Cortex of kidney (tissue), 1 donor: Measurements from ENCODE around the gene ADAM22.
"Not testable (repeated sequence)": the region's sequence is repeated elsewhere in the genome, so short reads cannot be mapped to it uniquely, and the experiment has no call there.

Source experiments
- DNase-seq: peaks from one replicate; lab custom pipeline; 2025; lab: John Stamatoyannopoulos, UW

Gene ADAM22, protein sequence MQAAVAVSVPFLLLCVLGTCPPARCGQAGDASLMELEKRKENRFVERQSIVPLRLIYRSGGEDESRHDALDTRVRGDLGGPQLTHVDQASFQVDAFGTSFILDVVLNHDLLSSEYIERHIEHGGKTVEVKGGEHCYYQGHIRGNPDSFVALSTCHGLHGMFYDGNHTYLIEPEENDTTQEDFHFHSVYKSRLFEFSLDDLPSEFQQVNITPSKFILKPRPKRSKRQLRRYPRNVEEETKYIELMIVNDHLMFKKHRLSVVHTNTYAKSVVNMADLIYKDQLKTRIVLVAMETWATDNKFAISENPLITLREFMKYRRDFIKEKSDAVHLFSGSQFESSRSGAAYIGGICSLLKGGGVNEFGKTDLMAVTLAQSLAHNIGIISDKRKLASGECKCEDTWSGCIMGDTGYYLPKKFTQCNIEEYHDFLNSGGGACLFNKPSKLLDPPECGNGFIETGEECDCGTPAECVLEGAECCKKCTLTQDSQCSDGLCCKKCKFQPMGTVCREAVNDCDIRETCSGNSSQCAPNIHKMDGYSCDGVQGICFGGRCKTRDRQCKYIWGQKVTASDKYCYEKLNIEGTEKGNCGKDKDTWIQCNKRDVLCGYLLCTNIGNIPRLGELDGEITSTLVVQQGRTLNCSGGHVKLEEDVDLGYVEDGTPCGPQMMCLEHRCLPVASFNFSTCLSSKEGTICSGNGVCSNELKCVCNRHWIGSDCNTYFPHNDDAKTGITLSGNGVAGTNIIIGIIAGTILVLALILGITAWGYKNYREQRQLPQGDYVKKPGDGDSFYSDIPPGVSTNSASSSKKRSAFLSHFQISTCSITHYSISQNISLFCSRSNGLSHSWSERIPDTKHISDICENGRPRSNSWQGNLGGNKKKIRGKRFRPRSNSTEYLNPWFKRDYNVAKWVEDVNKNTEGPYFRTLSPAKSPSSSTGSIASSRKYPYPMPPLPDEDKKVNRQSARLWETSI

DNA sequence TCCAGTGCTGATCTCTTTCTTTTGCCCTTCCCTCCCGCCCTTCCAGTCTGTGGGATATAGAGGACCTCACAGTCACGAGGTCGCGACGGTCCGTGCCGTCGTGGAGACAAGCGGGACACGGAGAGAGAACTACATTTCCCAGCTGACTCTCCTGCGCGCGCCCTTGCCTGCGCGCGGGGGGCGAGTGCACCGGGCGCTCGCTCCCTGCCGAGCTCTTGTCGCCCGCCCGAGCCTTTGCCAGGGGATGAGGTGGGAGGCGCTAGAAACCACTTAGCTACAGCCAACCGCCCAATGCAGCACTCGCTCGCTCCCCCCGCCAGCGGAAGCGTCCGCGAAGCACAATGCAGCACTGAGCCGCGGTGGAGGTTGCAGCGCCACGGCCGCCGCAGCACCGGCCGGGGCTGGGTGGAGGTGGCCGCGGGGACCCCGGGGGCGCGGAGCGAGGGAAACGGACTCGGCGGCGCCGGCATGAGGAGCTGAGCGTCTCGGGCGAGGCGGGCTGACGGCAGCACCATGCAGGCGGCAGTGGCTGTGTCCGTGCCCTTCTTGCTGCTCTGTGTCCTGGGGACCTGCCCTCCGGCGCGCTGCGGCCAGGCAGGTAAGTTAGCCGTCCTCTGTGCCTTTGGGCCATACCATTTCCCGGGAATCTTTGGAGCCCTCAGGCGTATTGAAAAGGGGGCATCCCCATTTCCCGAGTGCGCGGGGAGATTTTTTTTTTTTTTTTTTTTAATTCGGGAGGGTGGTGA, at the start of gene ADAM22:
TSS of gene ADAM22 (plus strand) at position 299 of the 746 bp plus-strand sequence. CDS start at position 514, 215 bp downstream.
- peak; percentile 34 for DNase-seq

DNA sequence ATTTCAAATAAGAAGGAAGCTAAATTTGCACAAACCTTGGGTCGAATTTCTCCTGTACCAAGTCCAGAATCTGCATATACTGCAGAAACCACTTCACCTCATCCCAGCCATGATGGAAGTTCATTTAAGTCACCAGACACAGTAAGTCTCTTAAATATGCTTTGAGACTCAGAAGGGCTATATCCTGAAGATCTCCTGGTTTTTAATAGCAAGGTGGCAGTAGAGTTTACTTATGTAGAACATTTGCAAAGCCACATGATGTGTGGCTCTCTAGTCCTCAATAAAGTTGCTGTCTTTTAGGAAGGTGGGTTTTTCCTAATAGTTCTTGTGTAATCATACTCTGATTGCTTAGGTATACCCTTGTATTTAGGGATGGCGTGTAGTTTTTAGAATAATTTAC, 49.0 kb upstream of the ADAM22 start:
- no peak for DNase-seq

DNA sequence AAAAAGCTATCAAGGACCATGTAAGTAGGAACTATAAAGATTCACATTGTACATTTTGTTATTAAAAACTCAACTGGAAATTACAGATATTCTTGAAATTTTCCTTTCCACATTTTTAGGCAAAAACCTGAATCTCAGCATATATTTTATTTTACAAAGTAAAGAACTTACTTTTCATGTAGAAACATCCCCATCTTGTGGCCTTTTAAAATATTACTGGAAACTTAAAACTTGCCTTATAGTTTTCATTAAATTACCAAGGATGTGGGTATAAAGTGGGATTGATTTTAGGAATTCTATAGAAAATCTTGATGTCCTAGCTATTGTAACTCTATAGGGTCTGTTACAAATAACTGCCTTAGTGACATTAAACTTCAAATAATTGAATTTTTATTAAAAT, 47.2 kb upstream of the ADAM22 start:
- no peak for DNase-seq

DNA sequence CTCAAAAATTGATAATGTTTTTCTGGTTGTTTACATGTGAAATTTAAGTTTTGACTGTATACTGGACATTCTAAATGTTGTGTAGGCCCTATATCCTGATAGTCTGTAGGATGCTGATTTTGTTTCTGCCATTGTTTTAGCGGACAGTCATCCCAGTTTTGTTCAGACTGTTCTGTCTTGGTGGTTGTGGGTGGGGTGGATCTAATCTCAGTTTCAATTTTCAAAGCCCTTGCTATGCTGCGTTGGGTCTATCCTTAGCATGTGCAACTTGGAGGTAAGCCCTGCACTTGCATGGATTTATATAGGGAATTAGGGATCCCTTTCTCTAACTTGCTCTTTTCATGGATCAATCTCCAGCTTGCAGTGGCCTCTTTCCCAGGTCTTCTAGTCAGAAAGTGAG, 38.7 kb upstream of the ADAM22 start:
- DNase-seq = no peak

DNA sequence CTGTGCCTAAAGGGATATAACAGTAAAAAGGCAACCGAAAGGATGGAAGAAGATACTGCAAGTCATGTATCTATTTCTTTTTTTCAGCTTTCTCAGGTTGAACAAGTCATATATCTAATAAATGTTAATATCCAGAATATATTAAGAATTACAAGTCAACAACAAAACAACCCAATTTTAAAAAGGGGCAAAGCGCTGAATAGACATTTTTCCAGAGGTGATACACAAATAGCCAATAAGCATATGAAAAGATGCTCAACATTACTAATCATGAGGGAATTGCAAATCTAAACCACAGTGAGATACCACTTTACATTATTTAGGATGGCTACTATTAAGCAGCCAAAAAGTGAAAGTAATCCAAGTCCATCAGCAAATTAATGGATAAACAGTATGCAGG, 34.8 kb upstream of the ADAM22 start:
- no peak for DNase-seq

DNA sequence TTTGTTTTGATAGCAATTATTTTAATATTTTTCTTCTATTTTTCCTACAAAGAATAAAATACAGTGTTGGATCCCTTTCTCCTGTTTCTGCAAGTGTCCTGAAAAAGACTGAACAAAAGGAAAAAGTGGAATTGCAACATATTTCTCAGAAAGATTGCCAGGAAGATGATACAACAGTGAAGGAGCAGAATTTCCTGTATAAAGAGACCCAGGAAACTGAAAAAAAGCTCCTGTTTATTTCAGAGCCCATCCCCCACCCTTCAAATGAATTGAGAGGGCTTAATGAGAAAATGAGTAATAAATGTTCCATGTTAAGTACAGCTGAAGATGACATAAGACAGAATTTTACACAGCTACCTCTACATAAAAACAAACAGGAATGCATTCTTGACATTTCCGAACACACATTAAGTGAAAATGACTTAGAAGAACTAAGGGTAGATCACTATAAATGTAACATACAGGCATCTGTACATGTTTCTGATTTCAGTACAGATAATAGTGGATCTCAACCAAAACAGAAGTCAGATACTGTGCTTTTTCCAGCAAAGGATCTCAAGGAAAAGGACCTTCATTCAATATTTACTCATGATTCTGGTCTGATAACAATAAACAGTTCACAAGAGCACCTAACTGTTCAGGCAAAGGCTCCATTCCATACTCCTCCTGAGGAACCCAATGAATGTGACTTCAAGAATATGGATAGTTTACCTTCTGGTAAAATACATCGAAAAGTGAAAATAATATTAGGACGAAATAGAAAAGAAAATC, 26.7 kb upstream of the ADAM22 start:
- not testable (repeated sequence) for DNase-seq

DNA sequence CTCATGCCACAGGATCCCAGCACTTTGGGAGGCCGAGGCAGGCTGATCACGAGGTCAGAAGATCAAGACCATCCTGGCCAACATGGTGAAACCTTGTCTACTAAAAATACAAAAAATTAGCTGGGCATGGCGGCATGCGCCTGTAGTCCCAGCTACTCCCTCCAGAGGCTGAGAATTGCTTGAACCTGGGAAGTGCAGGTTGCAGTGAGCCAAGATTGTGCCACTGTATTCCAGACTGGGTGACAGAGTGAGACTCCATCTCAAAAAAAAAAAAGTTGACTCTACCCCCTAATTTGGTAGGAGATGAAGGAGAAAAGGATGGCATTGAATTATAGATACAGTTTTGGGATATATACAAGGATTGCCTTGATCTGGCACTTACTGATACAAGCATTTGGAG, 25.2 kb upstream of the ADAM22 start:
- not testable (repeated sequence) for DNase-seq

DNA sequence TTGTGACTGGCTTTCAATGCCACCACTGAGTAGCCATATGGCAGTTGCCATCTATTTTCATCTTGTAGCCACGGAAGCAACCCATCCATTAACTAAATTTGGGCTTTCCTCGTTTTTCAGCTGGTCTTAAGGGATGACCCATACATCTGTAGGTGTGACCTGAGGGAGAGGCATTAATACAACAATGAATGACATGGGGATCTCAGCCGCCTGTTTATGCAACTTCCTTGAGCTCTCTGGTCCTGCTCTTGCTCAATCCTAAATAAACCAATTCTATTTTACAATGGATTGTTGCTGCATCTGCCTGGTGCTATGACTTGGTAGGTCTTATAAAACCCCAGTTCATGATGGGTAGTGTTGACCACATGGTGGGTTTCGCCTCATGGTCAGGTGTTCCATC, 21.9 kb upstream of the ADAM22 start:
- DNase-seq = no peak

DNA sequence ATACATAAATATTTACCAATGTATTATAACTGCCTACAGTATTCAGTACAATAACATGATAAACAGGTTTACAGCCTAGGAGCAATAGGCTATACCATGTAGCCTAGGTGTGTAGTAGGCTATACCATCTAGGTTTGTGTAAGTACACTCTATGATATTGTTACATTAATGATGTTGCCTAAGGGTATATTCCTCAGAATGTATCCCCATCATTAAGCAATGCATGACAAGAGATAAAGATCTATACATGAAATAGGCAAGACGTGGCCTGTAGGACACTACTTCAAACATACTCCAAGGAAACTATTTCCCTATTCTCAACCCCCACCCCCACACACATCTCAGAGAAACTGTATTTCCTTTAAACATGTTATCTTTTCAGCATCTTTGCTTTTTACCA, 15.3 kb upstream of the ADAM22 start:
- no peak for DNase-seq

DNA sequence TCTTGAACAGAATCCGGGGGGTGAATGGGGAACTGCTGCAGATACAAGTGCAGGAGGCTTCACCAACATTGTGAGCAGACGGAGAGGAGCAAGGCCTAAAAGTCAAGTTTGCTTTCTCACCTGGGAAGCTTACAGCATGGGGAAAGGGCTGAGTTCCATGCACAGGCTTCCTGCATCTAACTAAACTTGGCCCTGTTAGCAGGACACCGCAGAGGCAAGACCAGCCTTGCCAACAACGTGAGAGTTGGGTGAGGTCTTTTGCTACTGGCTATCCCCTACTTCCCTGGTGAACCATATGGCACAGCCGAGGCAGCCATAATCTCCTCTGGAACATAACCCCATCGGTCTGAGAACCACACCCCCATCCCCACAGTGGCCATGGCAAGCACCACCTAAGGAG, 14.2 kb upstream of the ADAM22 start:
- no peak for DNase-seq

DNA sequence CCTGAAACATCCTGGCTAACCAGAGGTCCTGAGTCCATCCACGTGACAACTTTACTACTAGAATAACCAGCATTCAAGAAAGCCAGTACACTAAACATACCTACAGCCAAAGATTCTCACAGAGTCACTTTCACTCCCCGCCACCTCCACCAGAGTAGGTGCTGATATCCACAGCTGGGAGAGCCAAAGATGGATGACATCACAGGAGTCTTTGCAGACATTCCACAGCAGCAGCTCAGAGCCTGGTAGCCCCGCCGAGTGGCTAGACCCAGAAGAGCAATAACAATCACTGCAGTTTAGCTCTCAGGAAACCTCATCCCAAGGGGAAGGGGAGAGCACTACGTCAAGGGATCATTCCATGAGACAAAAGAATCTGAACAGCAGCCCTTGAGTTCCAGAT, 13.5 kb upstream of the ADAM22 start:
- DNase-seq = no peak

DNA sequence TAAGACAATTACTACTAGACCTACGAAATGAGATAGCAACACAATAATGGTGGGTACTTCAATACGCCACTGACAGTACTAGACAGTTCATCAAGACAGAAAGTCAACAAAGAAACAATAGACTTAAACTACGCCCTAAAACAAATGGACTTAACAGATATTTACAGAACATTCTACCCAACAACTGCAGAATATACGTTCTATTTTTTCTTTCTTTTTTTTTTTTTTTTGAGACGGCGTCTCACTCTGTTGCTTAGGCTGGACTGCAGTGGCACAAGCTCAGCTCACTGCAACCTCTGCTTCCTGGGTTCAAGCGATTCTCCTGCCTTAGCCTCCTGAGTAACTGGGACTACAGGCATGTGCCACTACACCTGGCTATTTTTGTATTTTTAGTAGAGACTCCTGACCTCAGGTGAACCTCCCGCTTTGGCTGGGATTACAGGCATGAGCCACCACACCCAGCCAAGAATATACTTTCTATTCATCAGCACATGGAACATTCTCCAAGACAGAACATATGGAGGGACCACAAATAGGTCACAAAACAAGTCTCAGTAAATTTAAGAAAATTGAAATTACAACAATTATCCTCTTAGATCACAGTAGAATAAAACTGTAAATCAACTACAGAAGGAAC, 11.2 kb upstream of the ADAM22 start:
- not testable (repeated sequence) for DNase-seq

DNA sequence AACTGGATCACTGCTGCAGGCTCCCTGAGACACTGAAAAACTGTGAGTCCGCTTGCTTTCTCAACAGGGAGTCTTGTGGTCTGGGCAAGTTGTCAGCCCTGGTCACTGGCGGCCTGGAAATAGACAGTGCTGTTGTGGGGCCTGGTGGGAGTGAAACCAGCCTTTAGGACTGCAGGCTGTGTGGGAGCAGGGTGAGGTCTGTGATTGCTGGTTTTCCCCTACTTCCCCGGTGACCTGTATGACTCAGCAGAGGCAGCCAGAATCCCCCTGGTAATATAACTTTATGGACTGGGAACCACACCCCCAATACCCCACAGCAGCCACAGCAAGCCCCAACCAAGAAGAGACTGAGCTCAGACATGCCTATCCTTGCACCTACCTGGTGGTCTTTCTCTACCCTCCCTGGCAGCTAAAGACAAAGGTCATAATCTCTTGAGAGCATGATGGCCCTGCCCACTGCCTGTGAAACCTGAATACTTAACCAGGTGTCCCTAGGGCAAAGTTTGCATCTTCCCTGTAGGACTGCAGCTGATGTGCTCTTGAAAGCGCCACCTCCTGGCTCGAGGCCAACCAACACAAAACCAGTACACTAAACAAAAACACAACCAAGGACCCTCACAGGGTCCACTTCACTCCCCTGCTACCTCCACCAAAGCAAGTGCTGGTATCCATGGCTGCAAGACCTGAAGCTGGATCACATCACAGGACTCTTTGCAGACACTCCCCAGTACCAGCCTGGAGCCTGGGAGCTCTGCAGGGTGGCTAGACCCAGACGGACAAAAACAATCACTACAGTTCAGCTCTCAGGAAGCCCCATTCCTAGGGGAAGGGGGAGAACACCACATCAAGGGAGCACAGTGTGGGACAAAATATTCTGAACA, 7.2 kb upstream of the ADAM22 start:
- DNase-seq = no peak

DNA sequence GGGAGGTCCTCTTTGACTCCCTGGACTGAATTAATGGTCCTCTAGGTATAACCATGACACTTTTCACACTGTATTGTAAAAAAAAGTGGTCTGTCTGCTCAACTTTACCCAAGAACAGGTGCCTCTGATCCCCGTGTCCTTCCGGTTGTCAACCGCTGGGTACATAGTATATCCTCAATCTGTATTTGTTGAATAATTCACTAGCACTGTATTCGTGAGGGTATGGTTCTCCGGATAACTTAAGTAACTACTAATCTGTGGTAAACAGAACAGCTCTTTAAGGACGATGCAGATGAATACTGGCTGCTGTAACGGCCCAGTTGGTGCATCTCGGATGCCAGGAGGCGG, 472 bp upstream of the ADAM22 start:
- DNase-seq = no peak

DNA sequence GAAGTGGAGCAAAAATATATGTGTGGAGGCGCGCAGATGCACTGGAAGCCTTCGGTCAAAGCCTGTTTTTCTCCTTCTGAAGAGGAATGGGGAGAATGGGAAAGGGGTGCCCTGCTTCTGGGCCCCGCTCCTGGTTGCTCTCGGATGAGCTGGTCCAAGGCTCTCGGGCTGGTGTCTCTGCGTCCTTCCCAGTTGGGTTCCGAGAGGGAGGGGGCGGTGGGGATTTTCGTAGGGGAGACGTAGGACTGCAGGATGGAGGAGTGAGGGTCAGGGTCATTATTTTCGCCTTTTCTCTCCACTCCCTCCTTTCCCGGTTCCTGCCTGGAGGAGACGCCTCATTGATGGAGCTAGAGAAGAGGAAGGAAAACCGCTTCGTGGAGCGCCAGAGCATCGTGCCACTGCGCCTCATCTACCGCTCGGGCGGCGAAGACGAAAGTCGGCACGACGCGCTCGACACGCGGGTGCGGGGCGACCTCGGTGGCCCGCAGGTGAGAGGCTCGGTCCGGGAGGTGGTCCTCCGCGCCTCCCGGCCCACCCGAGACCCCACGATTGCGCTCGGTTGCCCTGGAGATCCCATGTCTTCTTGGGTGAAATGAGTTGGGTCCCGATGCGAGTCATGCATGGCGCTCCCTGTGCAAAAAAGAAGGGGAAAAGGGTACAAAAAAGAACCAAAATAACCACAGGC, 790 bp downstream of the ADAM22 start:
- no peak for DNase-seq

DNA sequence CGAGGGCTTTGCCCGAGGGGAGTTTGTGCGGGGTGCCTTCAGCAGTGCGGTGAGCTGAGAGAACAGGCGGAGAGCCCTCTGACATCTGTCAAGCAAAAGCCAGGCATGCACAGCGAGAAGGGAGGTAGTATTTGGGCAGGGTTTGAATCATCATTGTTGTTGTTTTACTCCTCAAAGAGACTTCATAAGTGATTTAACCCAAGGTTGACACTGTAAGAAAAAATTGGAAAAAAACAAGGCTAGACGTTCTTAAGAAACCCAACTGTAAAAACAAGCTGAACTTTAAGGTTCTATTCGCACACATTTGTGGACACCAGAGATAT, 1.3 kb downstream of the ADAM22 start:
- DNase-seq = no peak

DNA sequence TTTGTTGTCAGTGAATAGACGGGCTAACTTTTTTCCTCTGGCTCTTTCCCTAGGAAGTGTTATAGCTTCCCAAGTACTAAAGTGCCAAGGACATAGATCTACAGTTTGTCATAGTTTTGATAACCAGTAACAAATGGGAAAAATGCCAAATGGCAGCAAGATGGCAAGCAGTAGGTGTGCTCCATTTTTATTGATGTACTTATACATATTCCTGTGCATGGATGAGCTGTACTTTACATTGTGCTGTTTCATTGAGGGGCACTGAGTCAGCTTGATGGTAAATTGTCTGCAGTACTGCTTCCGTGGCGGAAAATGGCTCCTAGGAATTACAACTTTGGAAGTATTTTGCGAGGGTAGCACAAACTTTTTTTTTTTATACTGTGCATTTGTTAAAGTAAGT, 7.1 kb downstream of the ADAM22 start:
- DNase-seq = no peak

DNA sequence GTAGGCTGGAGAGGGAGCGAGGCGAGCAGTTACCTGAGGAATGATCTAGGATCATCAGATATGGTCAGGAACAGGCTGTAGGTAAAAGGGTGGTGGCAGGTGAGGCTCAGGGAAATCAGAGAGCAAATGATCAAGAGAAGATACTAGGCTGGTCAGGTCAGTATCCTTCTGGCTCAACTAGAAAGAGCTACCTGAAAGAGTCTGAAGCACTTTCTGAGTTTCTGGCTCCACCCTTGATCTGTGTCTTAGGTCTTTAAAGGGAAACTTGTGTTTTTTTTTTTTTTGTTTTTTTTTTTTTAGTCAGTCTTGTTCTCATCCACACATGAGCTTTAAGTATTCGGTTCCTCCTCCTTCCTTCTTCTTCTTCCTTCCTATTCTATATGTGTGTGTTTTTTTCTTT, 10.5 kb downstream of the ADAM22 start:
- no peak for DNase-seq

DNA sequence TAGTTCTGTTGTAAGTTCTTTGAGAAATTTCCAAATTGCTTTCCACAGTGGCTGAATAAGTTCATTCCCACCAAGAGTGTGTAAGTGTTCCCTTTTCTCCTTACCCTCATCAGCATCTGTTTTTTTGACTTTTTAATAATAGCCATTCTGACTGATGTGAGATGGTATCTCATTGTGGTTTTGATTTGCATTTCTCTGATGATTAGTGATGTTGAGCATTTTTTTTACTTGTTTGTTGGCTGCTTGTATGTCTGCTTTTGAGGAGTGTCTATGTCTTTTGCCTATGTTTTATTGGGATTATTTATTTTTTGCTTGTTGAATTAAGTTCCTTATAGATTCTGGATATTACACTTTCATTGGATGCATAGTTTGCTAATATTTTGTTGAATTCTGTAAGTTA, 11.9 kb downstream of the ADAM22 start:
- not testable (repeated sequence) for DNase-seq

DNA sequence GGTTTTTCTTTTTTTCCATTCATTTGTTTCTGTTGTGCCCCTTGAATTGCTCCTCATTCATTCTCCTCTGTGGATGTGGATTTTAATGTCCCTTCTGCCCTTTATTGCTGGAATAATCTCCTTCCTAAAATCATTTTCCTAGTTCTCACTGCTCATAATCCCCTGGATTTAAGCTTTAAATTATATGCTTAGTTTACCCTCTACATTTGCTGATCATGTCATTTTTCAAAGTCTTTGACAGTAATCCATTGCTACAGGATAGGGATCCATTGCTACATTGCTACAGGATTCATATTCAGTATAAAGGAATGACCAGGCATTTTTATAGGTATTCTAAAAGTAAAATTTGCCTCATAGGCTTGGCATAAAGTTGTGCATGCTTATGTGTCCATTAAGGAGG, 14.3 kb downstream of the ADAM22 start:
- DNase-seq = no peak
